HCT116 (cell line): ENCODE results near the gene TAF1C.

Experiments
- CBX3 ChIP-seq: IDR thresholded peaks from 2 replicates; pipeline ENCODE4 v1.6.1; 2012; ENCODE audit warnings: low read depth
- CTCF ChIP-seq, 3 experiments: fragments of 200-600 bp in 1 of 3; sonication (generic) in 1 of 3; IDR thresholded peaks in 2 of 3; conservative IDR thresholded peaks in 1 of 3; 2 replicates each; pipeline ENCODE4 v1.5.1; 2012 to 2017; ENCODE audit warnings: low read depth in 2 of 3, low read length in 2 of 3, antibody characterized with exemption in 1 of 3, borderline replicate concordance in 1 of 3, control low read depth in 1 of 3, mild to moderate bottlenecking in 1 of 3, mixed read lengths in 1 of 3, mixed run types in 1 of 3, moderate library complexity in 1 of 3; ENCODE audit not compliant: insufficient read depth in 1 of 3
- EZH2 ChIP-seq: fragments of 200-600 bp; sonication (generic); IDR thresholded peaks from 2 replicates; pipeline ENCODE4 v1.6.1; 2017; ENCODE audit warnings: antibody characterized with exemption, mixed run types
- POLR2A ChIP-seq: IDR thresholded peaks from 2 replicates; pipeline ENCODE4 v1.7.0; 2011; ENCODE audit warnings: borderline replicate concordance; ENCODE audit not compliant: insufficient read depth, insufficient read length; ENCODE audit errors: extremely low read depth
- SRF ChIP-seq: IDR thresholded peaks from 2 replicates; pipeline ENCODE4 v1.6.1; 2012; ENCODE audit warnings: low read depth
- TCF7L2 ChIP-seq: IDR thresholded peaks from 2 replicates; pipeline ENCODE4 v1.7.0; 2011; ENCODE audit warnings: borderline replicate concordance, inconsistent platforms; ENCODE audit not compliant: insufficient read depth, insufficient read length; ENCODE audit errors: extremely low read depth

GRCh38 chr16:84232969-84233368, 46.1 kb upstream of the TAF1C start:
- TF ChIP-seq POLR2A (no peak), CTCF (IDR thresholded peaks at IDR 0.05 in 2 of 3, conservative IDR thresholded peaks at IDR 0.05 in 1 of 3; ENCODE audit: borderline replicate concordance in 1 of 3, insufficient read depth in 1 of 3, low read depth in 2 of 3, low read length in 2 of 3) (no peak), TCF7L2 (no peak), SRF (no peak), EZH2 (no peak), CBX3 (no peak)
